22Rv1 (cell line): ENCODE data around the gene PAK4.
A peak's percentile ranks its signal among the peaks of the same experiment; 100 is the strongest.

ENCODE experiments used
- H3K27ac ChIP-seq: fragments of 450-650 bp; 2 replicates; pipeline ENCODE4 v1.5.1; 2017
- ZFX ChIP-seq: fragments of 450-650 bp; IDR thresholded peaks from 2 replicates; pipeline ENCODE4 v1.6.1; 2017; ENCODE audit warnings: antibody characterized with exemption, borderline replicate concordance
- TF ChIP-seq, protein P1 (sequence below): fragments of 450-650 bp; IDR thresholded peaks from 2 replicates; pipeline ENCODE4 v1.5.1; 2017; ENCODE audit warnings: mild to moderate bottlenecking

Gene PAK4

DNA sequence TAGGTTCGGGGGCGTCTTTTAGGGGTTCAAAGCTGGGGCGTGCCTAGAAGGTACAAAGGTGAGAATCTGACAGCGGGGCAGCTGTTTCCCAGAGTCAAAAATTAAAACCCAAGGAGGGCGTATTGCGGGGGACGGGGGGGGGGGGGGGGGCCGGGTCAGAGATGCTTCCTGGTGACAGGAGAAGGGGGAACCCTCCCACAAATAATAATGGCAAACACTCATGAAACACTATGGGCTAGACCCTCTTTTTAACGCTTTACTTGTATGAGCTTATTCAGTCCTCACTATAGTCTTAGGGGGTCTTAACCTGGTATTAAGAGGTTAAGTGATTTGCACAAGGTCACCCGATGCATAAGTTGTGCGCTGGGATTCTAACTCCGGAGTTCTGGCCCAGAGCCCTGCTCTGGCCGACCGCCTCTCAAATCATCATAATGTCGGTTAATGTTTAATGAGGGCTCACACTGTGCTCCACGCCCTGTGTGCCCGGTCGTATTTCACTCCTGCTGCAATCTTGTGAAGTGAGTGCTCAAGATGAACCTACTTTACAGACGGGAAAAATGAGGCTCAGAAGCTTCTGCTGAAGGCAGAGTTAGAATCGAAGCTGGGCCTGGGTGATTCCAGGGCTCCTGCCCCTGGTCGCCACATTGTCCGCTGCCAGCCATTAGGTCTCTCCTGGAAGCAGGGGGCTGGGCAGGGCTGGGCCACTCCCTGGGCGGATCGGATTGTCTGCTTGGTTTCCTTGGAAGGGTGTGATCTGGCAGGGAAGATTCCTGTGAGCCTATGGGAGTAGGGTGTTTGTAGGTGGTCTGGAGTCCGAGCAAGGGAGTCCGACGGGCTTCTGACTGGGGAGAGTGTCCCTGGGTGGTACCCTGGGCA lies 964 bp downstream of the PAK4 start:
- TF ChIP-seq, protein P1, sequence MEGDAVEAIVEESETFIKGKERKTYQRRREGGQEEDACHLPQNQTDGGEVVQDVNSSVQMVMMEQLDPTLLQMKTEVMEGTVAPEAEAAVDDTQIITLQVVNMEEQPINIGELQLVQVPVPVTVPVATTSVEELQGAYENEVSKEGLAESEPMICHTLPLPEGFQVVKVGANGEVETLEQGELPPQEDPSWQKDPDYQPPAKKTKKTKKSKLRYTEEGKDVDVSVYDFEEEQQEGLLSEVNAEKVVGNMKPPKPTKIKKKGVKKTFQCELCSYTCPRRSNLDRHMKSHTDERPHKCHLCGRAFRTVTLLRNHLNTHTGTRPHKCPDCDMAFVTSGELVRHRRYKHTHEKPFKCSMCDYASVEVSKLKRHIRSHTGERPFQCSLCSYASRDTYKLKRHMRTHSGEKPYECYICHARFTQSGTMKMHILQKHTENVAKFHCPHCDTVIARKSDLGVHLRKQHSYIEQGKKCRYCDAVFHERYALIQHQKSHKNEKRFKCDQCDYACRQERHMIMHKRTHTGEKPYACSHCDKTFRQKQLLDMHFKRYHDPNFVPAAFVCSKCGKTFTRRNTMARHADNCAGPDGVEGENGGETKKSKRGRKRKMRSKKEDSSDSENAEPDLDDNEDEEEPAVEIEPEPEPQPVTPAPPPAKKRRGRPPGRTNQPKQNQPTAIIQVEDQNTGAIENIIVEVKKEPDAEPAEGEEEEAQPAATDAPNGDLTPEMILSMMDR: no peak
- no peak for TF ChIP-seq ZFX
- peak overlapping the region; percentile 97 for H3K27ac ChIP-seq

DNA sequence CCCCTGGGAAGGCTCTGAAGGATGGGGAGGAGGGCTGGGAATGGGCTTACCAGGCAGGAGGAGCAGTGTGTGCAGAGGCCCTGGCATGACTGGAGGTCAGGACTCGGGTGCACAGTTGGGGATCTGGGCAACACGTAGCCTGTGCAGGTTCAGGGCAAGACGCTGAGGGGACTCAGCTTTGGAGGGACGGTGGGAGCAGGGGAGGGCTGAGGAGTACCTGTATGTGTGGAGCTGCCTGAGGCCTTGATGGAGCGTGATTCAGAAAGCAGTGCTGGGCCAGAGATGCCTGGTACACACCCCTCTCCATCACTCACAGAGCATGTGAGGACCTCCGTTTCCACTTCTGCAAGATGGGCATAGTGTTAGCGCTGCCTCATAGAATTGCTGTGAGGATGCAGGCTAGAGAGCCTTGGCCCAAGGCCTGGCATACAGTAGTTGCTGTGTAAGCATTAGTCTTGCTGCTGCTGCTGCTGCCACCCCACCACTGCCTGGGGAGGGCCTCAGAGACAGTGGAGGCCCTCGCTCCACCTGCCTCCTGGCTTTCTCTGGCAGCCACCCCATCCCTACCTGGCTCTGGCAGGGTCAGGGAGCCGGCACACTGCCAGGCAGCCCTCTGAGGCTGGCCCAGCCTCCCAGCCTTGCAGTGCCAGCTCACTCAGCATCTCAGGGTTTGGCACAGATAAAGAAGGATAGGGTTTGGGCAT lies 2.4 kb downstream of the PAK4 start:
- peak overlapping the region; percentile 97 for H3K27ac ChIP-seq
- TF ChIP-seq, protein P1: no peak
- TF ChIP-seq ZFX: no peak

DNA sequence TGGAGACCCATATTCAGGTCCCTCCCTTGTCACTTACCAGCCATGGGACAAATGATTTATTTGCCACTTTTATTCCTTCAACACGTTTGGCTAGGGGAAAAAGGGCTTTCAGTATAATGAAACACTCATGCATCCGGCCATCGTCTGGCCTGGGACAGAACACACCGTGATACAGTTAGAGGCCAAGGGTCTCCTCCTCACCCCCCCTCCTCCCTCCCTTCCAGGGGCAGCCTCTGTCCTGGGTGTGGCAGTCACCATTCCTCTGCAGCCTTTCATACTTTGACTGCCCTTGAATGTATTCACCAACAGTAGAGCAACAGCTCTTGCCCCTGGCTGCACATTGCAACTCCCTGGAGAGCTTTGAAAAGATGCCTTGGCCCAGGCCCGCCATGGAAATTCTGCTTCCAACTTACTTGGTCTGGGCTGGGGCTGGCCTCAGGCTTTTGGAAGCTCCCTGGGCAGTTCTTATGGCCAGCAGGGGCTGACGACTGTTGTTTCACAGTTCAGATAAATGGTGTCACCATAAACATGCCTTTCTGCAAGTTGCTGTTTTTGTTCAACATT lies 3.0 kb downstream of the PAK4 start:
- TF ChIP-seq ZFX: no peak
- TF ChIP-seq, protein P1: no peak
- peak overlapping the region; percentile 97 for H3K27ac ChIP-seq

DNA sequence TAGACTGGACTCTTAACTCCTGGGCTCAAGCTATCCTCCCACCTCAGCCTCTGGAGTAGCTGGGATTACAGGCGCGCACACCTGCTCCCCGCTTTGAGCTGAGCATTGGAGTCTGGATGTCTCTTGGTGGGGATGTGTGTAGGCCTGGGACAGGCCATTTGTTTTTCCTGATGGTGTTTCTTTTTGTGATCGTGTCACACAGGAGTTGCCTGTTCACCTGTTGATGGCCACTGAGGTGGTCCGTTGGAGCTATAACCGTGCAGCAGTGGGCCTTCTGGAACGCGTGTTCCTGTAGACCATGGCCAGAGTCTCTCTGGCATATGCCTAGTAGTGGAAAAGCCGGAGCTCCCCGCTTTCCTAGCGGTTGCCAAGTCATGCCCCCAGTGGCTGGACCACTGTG lies 3.5 kb downstream of the PAK4 start:
- no peak for TF ChIP-seq ZFX
- TF ChIP-seq, protein P1: no peak
- peak overlapping the region; percentile 97 for H3K27ac ChIP-seq

DNA sequence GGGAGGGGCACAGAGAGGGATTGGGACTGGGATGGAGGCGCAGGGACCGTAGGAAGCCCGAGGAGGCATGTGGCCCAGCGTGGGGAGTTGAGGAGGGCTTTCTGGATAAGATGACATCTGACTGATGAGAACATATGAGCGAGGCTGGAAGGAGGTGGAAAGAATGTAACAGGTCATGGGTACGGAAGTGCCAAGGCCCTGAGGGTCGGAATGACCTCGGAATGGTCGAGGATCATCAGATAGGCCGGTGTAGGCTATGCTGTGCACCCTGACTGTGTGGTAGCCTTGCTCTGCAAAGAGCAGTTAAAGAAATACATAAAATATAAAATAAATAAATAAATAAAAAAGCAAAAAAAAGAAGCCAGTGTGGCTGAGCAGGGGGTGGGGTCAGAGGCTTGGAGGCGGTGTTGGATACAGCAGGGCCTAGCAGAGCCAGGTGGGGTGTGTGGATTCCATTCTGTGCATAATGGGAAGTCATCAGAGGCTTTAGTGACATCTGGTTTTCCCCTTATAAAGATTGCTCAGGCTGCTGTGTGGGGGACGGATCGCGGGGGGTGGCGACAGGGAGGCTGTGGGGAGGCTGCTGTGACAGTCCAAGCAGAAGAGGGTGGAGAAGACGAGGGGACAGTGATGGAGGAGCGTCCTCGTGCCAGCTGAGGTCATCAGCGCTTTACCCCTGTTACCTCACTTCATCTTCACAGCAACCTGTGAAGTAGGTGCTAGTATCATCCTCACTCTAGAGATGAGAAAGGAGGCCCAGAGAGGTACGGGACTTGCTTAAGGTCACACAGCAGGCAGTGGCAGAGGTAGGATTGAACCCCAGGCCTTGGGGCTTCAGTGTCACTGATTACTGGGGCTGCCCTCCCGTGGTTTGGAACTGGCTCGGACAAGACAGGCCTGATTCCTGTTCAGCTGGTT lies 5.0 kb downstream of the PAK4 start:
- H3K27ac ChIP-seq: no peak overlapping the region
- TF ChIP-seq ZFX: no peak
- TF ChIP-seq, protein P1: no peak

DNA sequence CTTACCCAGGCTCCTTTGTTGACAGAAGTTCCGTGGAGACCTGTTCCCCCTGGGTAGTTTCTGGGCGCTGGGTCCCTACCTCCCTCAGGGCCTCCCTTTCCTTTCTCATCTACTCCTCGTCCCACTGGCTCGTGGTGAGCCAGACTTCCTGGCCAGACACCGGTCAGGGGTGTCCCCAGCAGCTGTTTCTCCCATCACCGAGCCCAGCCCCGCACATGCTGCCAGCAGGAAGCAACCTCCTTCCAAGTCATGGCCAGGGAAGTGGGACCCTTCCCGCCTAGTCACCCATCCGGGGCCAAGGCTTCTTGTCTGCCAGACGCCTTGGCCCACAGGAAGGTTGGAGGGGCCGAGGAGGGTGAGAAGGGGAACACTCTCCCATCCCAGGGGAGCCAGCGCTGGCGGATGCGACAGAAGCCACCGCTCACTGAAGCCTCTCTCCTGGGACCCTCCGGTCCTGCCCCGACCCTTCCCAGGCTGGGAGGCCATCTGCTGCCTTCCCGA lies 5.7 kb downstream of the PAK4 start:
- H3K27ac ChIP-seq: no peak overlapping the region
- TF ChIP-seq ZFX: no peak
- TF ChIP-seq, protein P1: no peak
